PC-3 (cell line): ENCODE data around the gene VPS52.

ENCODE experiments used
- EZH2 ChIP-seq: fragments of 300-600 bp; sonication (generic); IDR thresholded peaks from one replicate; pipeline ENCODE4 v1.6.1; 2017; ENCODE audit warnings: antibody characterized with exemption, mild to moderate bottlenecking, low read length; ENCODE audit not compliant: unreplicated experiment
- EZH2phosphoT487 ChIP-seq: fragments of 300-600 bp; sonication (generic); IDR thresholded peaks from 2 replicates; pipeline ENCODE4 v1.6.1; 2018; ENCODE audit warnings: mild to moderate bottlenecking, antibody characterized with exemption, low read length, borderline replicate concordance
- TF ChIP-seq, protein P1 (sequence below): fragments of 300-600 bp; sonication (generic); conservative IDR thresholded peaks from 2 replicates; pipeline ENCODE4 v1.5.1; 2017; ENCODE audit warnings: antibody characterized with exemption, low read depth, mild to moderate bottlenecking, low read length

GRCh38 chr6:33297406-33297955, 25.8 kb upstream of the VPS52 start:
- TF ChIP-seq, protein P1, sequence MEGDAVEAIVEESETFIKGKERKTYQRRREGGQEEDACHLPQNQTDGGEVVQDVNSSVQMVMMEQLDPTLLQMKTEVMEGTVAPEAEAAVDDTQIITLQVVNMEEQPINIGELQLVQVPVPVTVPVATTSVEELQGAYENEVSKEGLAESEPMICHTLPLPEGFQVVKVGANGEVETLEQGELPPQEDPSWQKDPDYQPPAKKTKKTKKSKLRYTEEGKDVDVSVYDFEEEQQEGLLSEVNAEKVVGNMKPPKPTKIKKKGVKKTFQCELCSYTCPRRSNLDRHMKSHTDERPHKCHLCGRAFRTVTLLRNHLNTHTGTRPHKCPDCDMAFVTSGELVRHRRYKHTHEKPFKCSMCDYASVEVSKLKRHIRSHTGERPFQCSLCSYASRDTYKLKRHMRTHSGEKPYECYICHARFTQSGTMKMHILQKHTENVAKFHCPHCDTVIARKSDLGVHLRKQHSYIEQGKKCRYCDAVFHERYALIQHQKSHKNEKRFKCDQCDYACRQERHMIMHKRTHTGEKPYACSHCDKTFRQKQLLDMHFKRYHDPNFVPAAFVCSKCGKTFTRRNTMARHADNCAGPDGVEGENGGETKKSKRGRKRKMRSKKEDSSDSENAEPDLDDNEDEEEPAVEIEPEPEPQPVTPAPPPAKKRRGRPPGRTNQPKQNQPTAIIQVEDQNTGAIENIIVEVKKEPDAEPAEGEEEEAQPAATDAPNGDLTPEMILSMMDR: no peak
- TF ChIP-seq EZH2 (no peak), EZH2phosphoT487 (no peak)
